Ishikawa (cell line): ENCODE measurements around the gene NFATC4.

ENCODE experiments used
- FOXM1 ChIP-seq: IDR thresholded peaks from 2 replicates; pipeline ENCODE4 v1.6.1; 2012; ENCODE audit warnings: low read depth, borderline replicate concordance
- TF ChIP-seq, protein P1 (sequence below): IDR thresholded peaks from 2 replicates; pipeline ENCODE4 v1.6.1; 2012
- TF ChIP-seq, protein P2 (sequence below): IDR thresholded peaks from 2 replicates; pipeline ENCODE4 v1.6.1; 2012; ENCODE audit warnings: low read depth, mild to moderate bottlenecking

DNA sequence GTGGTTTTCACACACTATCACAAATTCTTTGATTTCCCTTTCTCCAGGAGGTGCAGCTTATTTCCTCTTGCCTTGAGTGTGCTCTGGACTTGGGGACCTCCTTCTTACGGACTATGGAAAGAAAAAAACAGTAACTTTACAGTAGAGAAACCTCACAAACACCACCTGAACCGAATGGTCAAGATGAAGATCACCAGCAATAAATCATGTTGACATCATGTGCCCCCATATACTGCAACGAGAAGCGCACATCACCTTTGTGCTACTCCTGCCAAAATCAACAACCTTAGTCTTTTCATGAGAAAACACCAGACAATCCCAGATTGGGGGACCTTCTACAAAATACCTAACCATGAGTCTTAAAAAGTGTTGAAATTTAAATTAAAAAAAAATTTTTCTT, 17.5 kb downstream of the NFATC4 start:
- TF ChIP-seq FOXM1: no peak
- TF ChIP-seq, protein P1, sequence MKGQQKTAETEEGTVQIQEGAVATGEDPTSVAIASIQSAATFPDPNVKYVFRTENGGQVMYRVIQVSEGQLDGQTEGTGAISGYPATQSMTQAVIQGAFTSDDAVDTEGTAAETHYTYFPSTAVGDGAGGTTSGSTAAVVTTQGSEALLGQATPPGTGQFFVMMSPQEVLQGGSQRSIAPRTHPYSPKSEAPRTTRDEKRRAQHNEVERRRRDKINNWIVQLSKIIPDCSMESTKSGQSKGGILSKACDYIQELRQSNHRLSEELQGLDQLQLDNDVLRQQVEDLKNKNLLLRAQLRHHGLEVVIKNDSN: no peak
- TF ChIP-seq, protein P2, sequence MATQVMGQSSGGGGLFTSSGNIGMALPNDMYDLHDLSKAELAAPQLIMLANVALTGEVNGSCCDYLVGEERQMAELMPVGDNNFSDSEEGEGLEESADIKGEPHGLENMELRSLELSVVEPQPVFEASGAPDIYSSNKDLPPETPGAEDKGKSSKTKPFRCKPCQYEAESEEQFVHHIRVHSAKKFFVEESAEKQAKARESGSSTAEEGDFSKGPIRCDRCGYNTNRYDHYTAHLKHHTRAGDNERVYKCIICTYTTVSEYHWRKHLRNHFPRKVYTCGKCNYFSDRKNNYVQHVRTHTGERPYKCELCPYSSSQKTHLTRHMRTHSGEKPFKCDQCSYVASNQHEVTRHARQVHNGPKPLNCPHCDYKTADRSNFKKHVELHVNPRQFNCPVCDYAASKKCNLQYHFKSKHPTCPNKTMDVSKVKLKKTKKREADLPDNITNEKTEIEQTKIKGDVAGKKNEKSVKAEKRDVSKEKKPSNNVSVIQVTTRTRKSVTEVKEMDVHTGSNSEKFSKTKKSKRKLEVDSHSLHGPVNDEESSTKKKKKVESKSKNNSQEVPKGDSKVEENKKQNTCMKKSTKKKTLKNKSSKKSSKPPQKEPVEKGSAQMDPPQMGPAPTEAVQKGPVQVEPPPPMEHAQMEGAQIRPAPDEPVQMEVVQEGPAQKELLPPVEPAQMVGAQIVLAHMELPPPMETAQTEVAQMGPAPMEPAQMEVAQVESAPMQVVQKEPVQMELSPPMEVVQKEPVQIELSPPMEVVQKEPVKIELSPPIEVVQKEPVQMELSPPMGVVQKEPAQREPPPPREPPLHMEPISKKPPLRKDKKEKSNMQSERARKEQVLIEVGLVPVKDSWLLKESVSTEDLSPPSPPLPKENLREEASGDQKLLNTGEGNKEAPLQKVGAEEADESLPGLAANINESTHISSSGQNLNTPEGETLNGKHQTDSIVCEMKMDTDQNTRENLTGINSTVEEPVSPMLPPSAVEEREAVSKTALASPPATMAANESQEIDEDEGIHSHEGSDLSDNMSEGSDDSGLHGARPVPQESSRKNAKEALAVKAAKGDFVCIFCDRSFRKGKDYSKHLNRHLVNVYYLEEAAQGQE: no peak
